CD4-positive, alpha-beta memory T cell (primary cell): Measurements from ENCODE around the gene PIGQ. TPM values are rescaled to one million over a fixed set of nuclear protein-coding genes. Genes with fewer than 3 reads are reported as not detected.

Source experiments
- CTCF ChIA-PET: fragments of 350-600 bp; sonication (Branson Sonifier 250); formaldehyde crosslinking; loops from one replicate; lab custom pipeline; 2021; ENCODE audit warnings: inconsistent platforms; ENCODE audit not compliant: partially characterized antibody; lab: Charles Lee
- POLR2A ChIA-PET: fragments of 350-600 bp; sonication (Branson Sonifier 250); formaldehyde crosslinking; loops from one replicate; lab custom pipeline; 2021; ENCODE audit not compliant: partially characterized antibody; lab: Charles Lee
- DNase-seq, 5 donors: peaks; one replicate each; pipeline versions ENCODE4 v3.0.0 to v3.0.0-alpha.2; 2020 to 2022; ENCODE audit warnings: mixed read lengths in 1 of 5
- H3K27ac ChIP-seq: one replicate; pipeline ENCODE4 v1.7.0; 2013; ENCODE audit warnings: low read depth, low read length
- H3K27me3 ChIP-seq: 2 replicates; pipeline ENCODE4 v1.7.0; 2013; ENCODE audit warnings: mild to moderate bottlenecking, low read length, moderate library complexity; ENCODE audit not compliant: insufficient read depth
- H3K36me3 ChIP-seq: 2 replicates; pipeline ENCODE4 v1.7.0; 2013; ENCODE audit warnings: mild to moderate bottlenecking, low read length, moderate library complexity; ENCODE audit not compliant: insufficient read depth
- H3K4me1 ChIP-seq: 2 replicates; pipeline ENCODE4 v1.7.0; 2013; ENCODE audit warnings: mild to moderate bottlenecking, low read length, moderate library complexity; ENCODE audit not compliant: insufficient read depth
- H3K4me3 ChIP-seq, 2 donors: one replicate each; pipeline ENCODE4 v1.7.0; 2013; ENCODE audit warnings: low read length in 2 of 2, mild to moderate bottlenecking in 1 of 2
- H3K9me3 ChIP-seq, 2 donors: one replicate each; pipeline ENCODE4 v1.7.0; 2013; ENCODE audit warnings: low read length in 2 of 2, control low read depth in 1 of 2; ENCODE audit not compliant: control insufficient read depth in 1 of 2
- H3K27ac Mint-ChIP-seq, 7 donors: one replicate each; pipeline ENCODE4 v1.8.0; 2020 to 2021; ENCODE audit warnings: mixed read lengths in 7 of 7, mild to moderate bottlenecking in 6 of 7, inconsistent platforms in 3 of 7, moderate library complexity in 3 of 7
- H3K27me3 Mint-ChIP-seq, 2 donors: one replicate each; pipeline ENCODE4 v1.8.0; 2020 to 2021; ENCODE audit warnings: mixed read lengths in 2 of 2
- H3K36me3 Mint-ChIP-seq, 2 donors: one replicate each; pipeline ENCODE4 v1.8.0; 2020 to 2021; ENCODE audit warnings: mixed read lengths in 2 of 2, inconsistent platforms in 1 of 2, mild to moderate bottlenecking in 1 of 2
- H3K4me1 Mint-ChIP-seq, 4 donors: one replicate each; pipeline ENCODE4 v1.8.0; 2020 to 2021; ENCODE audit warnings: mixed read lengths in 4 of 4, mild to moderate bottlenecking in 1 of 4
- H3K4me3 Mint-ChIP-seq, 8 donors: one replicate each; pipeline ENCODE4 v1.8.0; 2020 to 2021; ENCODE audit warnings: mixed read lengths in 8 of 8, mild to moderate bottlenecking in 7 of 8, moderate library complexity in 6 of 8, inconsistent platforms in 3 of 8
- H3K9me3 Mint-ChIP-seq, 8 donors: one replicate each; pipeline ENCODE4 v1.8.0; 2020 to 2021; ENCODE audit warnings: mixed read lengths in 8 of 8, mild to moderate bottlenecking in 5 of 8, inconsistent platforms in 3 of 8, moderate library complexity in 1 of 8
- intact Hi-C: fragments of 100-400 bp; cut with micrococcal nuclease; formaldehyde crosslinking; loops from one replicate; pipeline ENCODE4 v1.15.1; 2023
- polyA plus RNA-seq, 2 donors: library from polyadenylated mRNA; unstranded; fragments of 300-500 nt; fragmentation: Illumina TruSeq; gene quantifications; one replicate each; pipeline ENCODE4 v1.2.3, GENCODE V29; 2021
- total RNA-seq, 2 experiments: library from RNA; stranded (reverse); gene quantifications; one replicate each; pipeline ENCODE4 v1.2.3, GENCODE V29; 2021

PIGQ gene
- total RNA-seq (10 to 100 TPM; 61.4 to 63.3 TPM), polyA plus RNA-seq (10 to 100 TPM in 1 of 2 donors, 1 to 10 TPM in 1; 7.2 to 12.5 TPM)

- CTCF ChIA-PET, result interaction anchor here (0.6 to 1.0 kb wide), 2 partner anchors 7 to 275 kb away, joined by 3 read pairs; no protein-coding TSS in a partner anchor
- H3K9me3 Mint-ChIP-seq, result peaks cover 0 to 6% (median 0%) of the 10 kb centered on the region in 8 donors
- H3K9me3 ChIP-seq, result no peaks in the 10 kb centered on the region
- H3K27ac ChIP-seq, result peak within 1 kb of the TSS; percentile 76
- H3K36me3 ChIP-seq, result no peaks in the 10 kb centered on the region
- H3K36me3 Mint-ChIP-seq, result peaks cover 0 to 7% of the 10 kb centered on the region in 2 donors
- POLR2A ChIA-PET, result interaction anchor here (1.1 to 3.8 kb wide), 4 partner anchors 19 to 67 kb away, joined by 3 to 18 read pairs (median 7); partner anchors contain the start of genes CAPN15 and METTL26
- intact Hi-C loops, result loop anchor here (1.0 kb wide), 2 partner anchors 20 to 42 kb away; partner anchors contain the start of gene CAPN15
- DNase-seq, result peak; percentile 65 to 71 (median 67)
- peak within 1 kb of the TSS; percentile 84 to 92 (median 87) for H3K4me3 Mint-ChIP-seq
- peak within 1 kb of the TSS; percentile 52 to 64 for H3K4me3 ChIP-seq
- H3K4me1 ChIP-seq, result peaks cover 37% of the 10 kb centered on the region
- peak within 1 kb of the TSS; percentile 88 to 96 (median 93) for H3K27ac Mint-ChIP-seq
- H3K4me1 Mint-ChIP-seq, result peaks cover 25 to 39% (median 32%) of the 10 kb centered on the region in 4 donors
- no peaks in the 10 kb centered on the region for H3K27me3 ChIP-seq
- H3K27me3 Mint-ChIP-seq, result no peaks in the 10 kb centered on the region
These were observed at the start of gene PIGQ for GRCh38 chr16:569445-570254. PIGQ (plus strand) TSS chr16:569968; CDS start chr16:574075, 4,107 bp downstream.

GRCh38 chr16:520847-521246, 48.9 kb upstream of the PIGQ start:
- POLR2A ChIA-PET, result no interaction called here
- H3K36me3 ChIP-seq, result no peaks in the 10 kb centered on the region
- intact Hi-C loops, result no loop called here
- peaks cover 0 to 5% of the 10 kb centered on the region in 2 donors for H3K36me3 Mint-ChIP-seq
- no peaks in the 10 kb centered on the region for H3K9me3 ChIP-seq
- no peaks in the 10 kb centered on the region for H3K27me3 Mint-ChIP-seq
- peaks cover 4 to 12% (median 7%) of the 10 kb centered on the region in 4 donors for H3K4me1 Mint-ChIP-seq
- H3K4me1 ChIP-seq, result peaks cover 10% of the 10 kb centered on the region
- peaks cover 0 to 2% (median 0%) of the 10 kb centered on the region in 8 donors for H3K9me3 Mint-ChIP-seq
- no peak for DNase-seq
- no peak overlapping the region for H3K4me3 Mint-ChIP-seq
- no peaks in the 10 kb centered on the region for H3K27me3 ChIP-seq
- no peak overlapping the region for H3K27ac ChIP-seq
- H3K4me3 ChIP-seq, result no peak overlapping the region
- CTCF ChIA-PET, result no interaction called here
- no peak overlapping the region for H3K27ac Mint-ChIP-seq

GRCh38 chr16:521381-522210, 48.2 kb upstream of the PIGQ start:
- no peak overlapping the region for H3K4me3 ChIP-seq
- no peaks in the 10 kb centered on the region for H3K9me3 ChIP-seq
- no peak overlapping the region for H3K27ac ChIP-seq
- Mint-ChIP-seq H3K9me3 (peaks cover 0 to 2% (median 0%) of the 10 kb centered on the region in 8 donors), H3K4me3 (no peak overlapping the region), H3K4me1 (peaks cover 7 to 19% (median 12%) of the 10 kb centered on the region in 4 donors), H3K27me3 (no peaks in the 10 kb centered on the region), H3K27ac (no peak overlapping the region), H3K36me3 (peaks cover 0 to 5% of the 10 kb centered on the region in 2 donors)
- ChIA-PET POLR2A (no interaction called here), CTCF (no interaction called here)
- no peaks in the 10 kb centered on the region for H3K36me3 ChIP-seq
- intact Hi-C loops, result no loop called here
- peaks cover 17% of the 10 kb centered on the region for H3K4me1 ChIP-seq
- H3K27me3 ChIP-seq, result no peaks in the 10 kb centered on the region
- DNase-seq, result no peak

DNA sequence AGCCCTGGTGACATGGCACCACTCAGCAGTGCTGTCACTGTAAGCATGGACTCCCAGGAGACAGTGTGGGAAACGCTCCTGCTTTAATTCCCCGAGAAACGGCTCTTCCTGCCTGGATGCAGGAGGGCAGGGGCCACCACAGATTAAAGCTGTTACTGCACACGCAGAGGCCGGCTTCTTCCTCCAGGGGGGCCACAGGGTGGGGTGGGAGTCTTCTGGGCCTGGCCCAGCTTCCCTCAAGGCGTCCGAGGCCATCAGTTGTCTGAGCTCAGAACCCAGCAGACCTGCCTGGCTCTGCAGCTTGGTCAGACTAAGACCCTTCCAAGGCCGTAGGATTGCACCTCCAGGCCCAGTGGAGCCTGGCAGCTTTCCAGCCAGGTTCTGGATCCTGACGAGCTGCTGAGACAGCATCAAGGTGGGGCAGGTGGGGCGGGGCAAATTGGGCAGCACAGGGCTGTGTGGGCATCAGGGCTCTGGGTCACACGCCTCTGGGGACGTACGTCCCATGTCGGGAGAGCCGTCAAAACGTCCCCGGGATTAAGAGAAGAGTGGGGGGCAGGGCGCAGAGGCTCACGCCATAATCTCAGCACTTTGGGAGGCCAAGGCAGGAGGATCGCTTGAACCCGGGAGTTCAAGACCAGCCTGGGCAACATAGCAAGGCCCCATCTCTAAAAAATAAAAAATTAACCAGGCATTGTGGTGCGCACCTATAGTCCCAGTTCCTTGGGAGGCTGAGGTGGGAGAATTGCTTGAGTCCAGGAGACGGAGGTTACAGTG, 47.3 kb upstream of the PIGQ start:
- Histone ChIP-seq H3K36me3 (no peaks in the 10 kb centered on the region), H3K4me3 (no peak overlapping the region), H3K9me3 (no peaks in the 10 kb centered on the region), H3K4me1 (peaks cover 20% of the 10 kb centered on the region), H3K27me3 (no peaks in the 10 kb centered on the region), H3K27ac (no peak overlapping the region)
- Mint-ChIP-seq H3K9me3 (peaks cover 0 to 2% (median 0%) of the 10 kb centered on the region in 8 donors), H3K4me3 (no peak overlapping the region), H3K27ac (peak overlapping the region in 1 of 7 donors; percentile 64), H3K4me1 (peaks cover 8 to 21% (median 13%) of the 10 kb centered on the region in 4 donors), H3K36me3 (peaks cover 0 to 5% of the 10 kb centered on the region in 2 donors), H3K27me3 (no peaks in the 10 kb centered on the region)
- no peak for DNase-seq
- ChIA-PET CTCF (no interaction called here), POLR2A (no interaction called here)
- intact Hi-C loops, result no loop called here

DNA sequence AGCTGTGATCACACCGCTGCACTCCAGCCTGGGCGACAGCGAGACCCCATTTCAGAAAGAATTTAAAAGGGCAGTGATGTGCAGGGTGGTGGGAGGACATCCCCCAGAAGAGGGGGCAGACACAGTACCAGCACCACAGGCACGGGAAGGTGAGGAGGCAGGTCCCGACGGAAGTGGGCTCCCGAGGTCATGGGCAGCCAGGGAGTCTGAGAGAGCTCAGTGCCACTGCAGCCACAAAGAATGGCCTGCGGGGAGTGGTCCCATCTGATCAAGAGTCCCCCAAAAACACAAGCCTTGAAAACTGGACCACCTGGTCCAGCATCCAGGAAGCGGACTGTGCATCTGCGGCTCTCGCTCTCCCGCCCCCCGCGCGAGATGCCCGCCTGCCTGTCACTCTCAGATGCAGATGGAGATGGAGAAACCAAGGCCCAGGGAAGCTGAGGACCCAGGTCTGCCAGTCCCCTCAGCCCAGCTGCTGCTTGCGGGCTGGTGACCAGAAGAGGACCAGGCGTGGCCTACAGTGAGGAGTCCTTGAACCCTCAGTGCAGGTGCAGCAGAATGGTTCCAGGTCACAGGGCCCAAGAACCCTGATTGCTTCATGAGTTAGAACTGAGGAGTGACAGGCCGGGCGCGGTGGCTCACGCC, 46.5 kb upstream of the PIGQ start:
- H3K9me3 ChIP-seq, result no peaks in the 10 kb centered on the region
- H3K27ac ChIP-seq, result no peak overlapping the region
- peaks cover 20% of the 10 kb centered on the region for H3K4me1 ChIP-seq
- Mint-ChIP-seq H3K4me3 (peak overlapping the region in 1 of 8 donors; percentile 41), H3K4me1 (peaks cover 8 to 21% (median 13%) of the 10 kb centered on the region in 4 donors), H3K36me3 (peaks cover 0 to 5% of the 10 kb centered on the region in 2 donors), H3K27me3 (no peaks in the 10 kb centered on the region), H3K27ac (peak overlapping the region in 2 of 7 donors; percentile 25 to 64), H3K9me3 (peaks cover 0 to 2% (median 0%) of the 10 kb centered on the region in 8 donors)
- no peaks in the 10 kb centered on the region for H3K36me3 ChIP-seq
- no peaks in the 10 kb centered on the region for H3K27me3 ChIP-seq
- CTCF ChIA-PET, result no interaction called here
- H3K4me3 ChIP-seq, result no peak overlapping the region
- no peak for DNase-seq
- intact Hi-C loops, result no loop called here
- POLR2A ChIA-PET, result no interaction called here

GRCh38 chr16:524274-525040, 45.3 kb upstream of the PIGQ start:
- peaks cover 0 to 10% of the 10 kb centered on the region in 2 donors for H3K36me3 Mint-ChIP-seq
- H3K4me3 Mint-ChIP-seq, result peak overlapping the region in 3 of 8 donors; percentile 21 to 84 (median 54)
- intact Hi-C loops, result no loop called here
- Histone ChIP-seq H3K36me3 (no peaks in the 10 kb centered on the region), H3K4me3 (no peak overlapping the region), H3K9me3 (no peaks in the 10 kb centered on the region), H3K4me1 (peaks cover 28% of the 10 kb centered on the region), H3K27ac (no peak overlapping the region), H3K27me3 (no peaks in the 10 kb centered on the region)
- CTCF ChIA-PET, result no interaction called here
- no peaks in the 10 kb centered on the region for H3K27me3 Mint-ChIP-seq
- peaks cover 0 to 2% (median 0%) of the 10 kb centered on the region in 8 donors for H3K9me3 Mint-ChIP-seq
- POLR2A ChIA-PET, result no interaction called here
- no peak for DNase-seq
- H3K4me1 Mint-ChIP-seq, result peaks cover 10 to 32% (median 21%) of the 10 kb centered on the region in 4 donors
- peak overlapping the region in 1 of 7 donors; percentile 14 for H3K27ac Mint-ChIP-seq
